GM18907 (cell line): ENCODE measurements around the gene KRTDAP.
"Not testable (repeated sequence)": the region's sequence is repeated elsewhere in the genome, so short reads cannot be mapped to it uniquely, and the experiment has no call there.

Experiments used
- ATAC-seq: cut with Tn5 transposase; IDR thresholded peaks from one replicate; pipeline ENCODE4 v1.9.1; 2021; ENCODE audit warnings: mild to moderate bottlenecking, moderate library complexity; ENCODE audit not compliant: unreplicated experiment

KRTDAP gene

DNA sequence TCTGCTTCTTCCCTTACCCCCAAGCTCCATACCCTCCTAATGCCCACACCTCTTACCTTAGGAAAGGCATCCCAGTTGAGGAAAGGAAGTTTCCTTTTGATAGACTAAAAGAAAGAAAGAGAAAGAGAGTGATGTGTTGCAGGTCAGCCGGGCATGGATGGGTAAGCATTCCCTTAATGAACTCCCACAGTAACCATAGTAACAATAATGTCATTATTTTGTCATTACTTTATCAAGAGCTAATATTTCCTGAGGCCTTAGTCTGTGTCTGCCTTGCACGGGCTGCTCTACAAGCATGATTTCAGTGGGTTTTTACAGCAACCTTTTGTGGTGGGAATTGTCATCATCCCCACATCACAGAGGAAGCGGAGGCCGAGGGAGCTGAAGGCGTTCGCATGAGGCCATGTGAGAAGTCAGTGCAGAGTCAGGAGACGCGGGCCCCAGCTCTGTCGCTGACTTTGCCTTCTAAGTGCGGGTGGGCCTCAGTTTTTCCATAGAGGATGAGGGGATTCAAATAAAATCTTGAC is 2.5 kb downstream of the KRTDAP start:
- no peak for ATAC-seq

DNA sequence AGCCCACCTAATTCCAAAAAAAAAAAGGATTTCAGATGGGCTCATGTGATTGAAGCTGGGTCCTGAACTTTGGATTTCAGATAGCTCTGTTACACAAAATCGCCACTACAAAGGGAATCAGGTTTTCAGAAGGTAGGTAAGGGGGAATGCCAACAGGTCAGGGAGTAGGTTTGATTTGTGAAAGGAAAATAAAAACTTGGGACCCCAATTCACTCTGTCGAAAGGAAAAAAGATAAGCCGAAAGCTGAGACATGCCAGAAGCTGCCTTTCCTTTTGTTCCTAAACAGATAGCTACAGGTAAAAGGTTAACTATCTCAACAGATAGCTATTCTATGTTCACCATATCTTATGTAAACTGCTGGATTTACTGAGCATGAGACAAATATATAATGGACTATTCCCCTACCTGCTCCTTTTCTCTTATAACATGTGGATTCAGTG is 4.0 kb downstream of the KRTDAP start:
- ATAC-seq, result no peak

DNA sequence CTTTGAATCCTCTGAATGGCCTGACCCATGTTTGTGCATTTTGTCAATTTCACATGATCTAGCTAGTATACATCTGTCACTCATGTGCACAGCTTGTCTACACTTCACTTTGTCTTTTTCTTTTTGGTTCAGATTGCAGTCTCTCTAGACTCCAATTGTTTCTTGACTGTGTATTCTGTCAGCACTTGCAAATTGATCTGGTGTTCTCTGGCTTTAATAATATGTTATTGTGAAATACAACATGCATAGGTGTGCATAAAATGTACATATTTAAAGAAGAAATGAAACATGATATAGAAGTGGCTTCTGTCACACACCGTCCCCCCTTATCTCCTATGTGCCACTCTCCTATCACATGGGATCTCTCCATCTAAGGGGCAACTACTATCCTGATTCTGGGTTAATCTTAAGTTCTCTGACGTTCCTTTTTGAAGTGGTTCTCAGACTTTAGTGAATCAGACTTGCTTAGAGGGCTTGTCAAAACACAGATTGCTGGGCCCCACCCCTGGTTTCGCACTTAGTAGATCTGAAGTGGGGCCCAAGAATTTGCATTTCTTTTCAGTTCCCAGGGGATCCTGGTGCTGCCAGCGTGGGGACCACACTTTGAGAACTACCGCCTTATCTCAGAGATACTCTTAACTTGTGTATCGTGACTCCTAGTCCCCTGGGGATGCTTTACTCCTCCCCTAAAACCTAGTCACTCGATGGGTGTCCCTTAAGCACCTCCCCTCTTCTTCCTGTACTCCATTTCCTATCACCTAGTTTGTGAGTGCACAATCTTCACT is 5.8 kb downstream of the KRTDAP start:
- ATAC-seq, result peak; percentile 77

DNA sequence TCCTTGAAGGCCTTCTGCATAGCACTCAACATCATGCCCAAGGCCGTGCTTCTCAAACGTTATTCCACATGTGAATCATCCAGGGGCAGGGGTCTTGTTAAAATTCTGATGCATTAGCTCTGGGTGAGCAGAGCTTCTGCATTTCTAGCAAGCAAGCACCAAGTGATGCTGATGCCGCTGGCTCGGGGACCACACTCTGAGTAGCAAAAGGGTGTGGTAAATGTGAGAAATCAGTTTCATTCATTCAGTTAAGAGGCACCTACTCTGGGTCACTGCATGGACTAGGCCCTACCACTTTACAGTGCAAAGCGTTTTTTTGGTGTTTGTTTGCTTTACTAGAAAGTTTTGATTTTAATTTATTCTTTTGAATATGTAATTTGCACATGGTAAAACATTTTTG is 7.2 kb downstream of the KRTDAP start:
- ATAC-seq, result no peak

DNA sequence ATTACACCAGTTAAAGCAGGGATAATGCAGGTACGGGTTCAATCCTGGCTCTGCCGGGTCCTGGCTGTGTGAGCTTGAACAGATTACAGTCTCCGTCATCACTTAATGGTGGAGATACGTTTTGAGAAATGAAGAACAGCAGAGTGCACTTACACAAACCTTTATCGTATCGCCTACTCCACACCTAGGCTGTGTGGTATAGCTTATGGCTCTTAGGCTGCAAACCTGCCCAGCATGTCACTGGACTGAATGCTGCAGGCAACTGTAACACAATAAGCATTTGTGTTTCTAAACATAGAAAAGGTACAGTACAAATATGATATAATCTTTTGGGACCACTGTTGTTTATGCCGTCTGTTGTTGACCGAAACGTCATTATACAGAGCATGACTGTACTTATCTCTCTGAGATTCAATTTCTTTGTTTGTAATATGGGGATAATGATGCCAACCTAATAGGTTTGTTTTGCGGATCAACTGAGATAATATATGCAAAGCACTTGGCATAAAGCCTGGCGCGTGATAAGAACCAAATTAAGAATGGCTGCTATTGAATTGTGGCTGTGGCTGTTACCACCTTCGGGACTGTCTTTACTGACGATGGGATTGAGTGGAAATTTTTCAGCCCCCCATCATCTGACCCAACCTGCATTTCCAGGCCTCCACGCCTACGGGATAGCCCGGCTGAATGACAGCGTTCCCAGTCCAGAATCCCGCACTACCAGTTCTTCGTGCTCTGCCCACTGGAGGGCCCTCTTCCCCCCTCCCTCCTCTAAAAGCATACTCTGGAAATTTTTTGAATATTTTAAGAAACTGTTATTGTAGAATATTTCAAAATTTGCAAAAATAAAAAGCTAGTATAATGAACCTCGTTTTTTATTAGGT is 11.2 kb downstream of the KRTDAP start:
- no peak for ATAC-seq

DNA sequence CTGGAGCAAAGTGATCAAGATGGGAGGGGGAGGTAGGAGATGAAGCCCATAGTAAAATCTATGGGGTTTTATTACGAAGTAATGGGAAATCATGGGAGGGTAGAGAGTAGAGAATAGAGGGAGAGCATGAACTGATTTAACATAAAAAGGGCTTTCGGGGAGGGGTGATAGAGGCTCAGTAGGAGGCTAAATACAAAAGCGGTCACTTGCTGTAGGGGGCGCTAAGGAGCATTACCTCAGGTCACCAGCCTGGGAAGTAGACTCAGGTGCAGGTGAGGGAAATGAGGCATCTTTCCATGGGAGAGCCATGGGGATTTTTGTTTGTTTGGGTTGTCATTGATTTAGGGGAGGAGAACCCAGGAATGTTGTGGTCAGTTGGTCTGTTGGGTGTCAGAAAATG is 14.1 kb downstream of the KRTDAP start:
- no peak for ATAC-seq

DNA sequence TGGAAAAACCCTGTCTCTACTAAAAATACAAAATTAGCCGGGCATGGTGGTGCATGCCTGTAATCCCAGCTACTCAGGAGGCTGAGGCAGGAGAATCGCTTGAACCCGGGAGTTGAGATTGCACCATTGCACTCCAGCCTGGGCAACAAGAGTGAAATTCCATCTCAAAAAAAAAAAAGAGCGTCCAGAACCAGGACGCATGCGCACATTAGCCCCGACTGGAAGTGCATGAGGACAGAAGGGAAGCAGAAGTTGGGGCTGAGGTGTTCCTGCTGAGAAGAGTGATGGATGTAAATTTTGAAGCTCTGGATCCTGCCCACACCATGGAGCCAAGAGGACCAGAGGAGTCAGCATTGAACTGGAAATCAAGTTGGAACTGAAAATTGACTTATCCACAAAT is 15.7 kb downstream of the KRTDAP start:
- not testable (repeated sequence) for ATAC-seq

DNA sequence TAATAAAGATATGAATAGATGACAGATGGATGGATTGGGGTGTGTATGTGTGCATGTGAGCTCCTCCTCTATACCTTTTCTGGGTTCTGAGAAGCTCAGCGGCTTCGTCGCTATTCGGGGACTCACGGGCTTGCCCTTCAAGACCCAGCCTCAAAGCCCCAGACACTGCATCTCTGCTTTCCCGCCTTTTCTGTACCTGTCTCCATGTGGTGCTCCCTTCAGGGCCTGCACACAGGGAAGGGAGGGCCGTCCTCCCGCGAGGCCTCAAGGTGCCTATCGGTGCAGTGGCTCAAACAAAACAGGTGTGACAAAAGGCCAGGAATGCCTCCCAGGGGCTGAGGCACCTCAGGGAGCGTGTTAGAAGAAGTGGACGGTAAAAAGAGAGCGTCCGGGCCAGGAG is 16.2 kb downstream of the KRTDAP start:
- ATAC-seq, result no peak

DNA sequence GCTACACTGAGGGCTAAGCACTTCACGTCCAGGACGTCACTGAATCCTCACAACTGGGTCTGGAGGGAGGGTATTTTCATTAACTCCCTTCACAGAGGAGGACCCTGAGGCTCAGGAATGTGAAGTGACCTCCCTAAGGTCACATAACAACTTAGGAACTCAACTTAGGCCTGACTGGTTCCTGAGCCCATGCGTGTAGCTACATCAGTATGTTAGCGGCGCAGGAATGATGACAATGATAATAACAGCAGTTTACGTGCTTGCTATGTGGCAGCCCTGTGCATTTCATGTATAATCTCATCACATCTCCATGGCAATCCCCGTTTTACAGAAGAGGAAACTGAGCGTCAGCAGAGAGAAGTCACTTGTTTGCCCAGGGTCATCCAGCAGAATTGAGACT is 18.3 kb downstream of the KRTDAP start:
- ATAC-seq, result no peak

DNA sequence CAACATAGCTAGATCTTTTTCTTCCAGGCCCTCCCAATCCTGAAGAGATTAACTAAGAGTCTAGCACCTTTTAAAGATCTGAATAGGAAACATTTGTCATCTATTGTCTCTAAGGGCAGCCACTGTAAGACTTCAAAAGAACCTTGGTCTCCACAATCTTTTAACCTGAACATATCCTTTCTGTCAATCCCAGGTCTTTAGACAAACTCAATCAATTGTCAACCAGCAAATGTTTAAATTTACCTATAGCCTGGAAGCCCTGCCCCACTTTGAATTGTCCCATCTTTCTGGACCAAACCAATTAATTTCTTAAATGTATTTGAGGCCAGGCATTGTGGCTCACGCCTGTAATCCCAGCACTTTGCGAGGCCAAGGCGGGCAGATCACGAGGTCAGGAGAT is 19.2 kb downstream of the KRTDAP start:
- ATAC-seq, result not testable (repeated sequence)

DNA sequence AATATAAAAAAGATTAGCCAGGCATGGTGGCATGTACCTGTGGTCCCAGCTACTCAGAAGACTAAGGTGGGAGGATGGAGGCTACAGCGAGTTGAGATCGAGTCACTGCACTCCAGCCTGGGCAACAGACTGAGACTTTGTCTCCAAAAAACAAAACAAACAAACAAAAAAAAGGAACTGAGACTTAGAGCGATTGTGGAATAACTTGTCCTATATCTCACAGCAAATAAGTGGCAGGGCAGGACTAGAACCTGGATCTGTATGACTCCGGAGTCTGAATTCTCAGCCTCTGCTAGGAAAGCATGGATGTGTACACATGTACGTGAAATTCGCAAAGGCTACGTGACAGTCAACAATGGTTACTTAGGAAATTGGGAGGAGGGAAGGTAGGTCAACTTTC is 20.1 kb downstream of the KRTDAP start:
- ATAC-seq, result no peak

DNA sequence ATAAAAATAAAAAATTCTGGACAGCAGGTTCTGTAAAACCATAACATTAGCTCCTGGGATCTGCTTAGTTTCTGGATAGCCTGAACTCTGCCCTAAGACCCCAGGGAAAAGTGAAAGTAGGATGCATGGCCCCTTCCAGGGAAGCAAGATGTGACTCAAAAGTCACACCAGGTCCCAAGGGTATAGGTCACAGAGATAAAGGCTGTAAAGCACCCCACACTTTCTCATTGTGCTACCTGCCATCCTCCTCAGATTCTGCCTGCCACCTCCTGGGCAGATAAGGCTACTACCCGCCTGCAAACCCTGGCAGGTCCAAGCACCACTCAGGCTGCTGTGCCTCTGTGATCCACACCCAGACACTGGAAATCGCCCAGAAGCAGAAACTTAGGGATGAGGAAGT is 21.6 kb downstream of the KRTDAP start:
- ATAC-seq, result peak; percentile 79

DNA sequence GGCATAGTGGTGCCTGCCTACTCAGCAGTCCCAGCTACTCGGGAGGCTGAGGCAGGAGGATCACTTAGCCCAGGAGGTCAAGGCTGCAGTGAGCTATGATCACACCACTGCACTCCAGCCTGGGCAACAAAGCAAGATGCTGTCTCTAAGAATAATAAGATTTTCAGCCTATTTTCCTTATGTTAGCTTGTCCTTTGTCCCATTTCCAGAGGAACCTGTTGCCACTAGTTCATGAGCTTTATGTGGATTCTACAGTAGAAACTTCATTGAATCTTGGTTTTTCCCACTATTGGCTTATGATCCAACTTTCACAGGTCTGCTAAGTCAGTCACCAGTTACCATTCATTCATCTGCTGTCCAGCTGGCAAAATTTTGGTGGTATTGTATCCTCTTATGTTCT is 24.0 kb downstream of the KRTDAP start:
- ATAC-seq, result no peak

DNA sequence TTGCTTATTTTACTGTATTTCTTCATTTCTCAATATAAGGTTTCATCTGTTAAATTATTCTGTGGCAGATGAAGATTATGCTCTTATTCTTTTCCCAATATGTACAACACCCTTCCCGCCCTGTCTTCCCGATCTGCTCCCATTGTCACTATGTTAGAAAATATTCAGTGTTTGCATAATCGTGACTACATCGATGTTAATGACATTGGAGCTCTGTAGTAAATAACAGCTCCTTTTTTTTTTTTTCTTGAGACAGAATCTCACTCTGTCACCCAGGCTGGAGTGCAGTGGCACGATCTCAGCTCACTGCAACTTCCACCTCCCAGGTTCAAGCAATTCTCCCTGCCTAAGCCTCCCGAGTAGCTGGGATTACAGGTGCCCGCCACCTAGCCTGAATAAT is 27.3 kb downstream of the KRTDAP start:
- not testable (repeated sequence) for ATAC-seq

DNA sequence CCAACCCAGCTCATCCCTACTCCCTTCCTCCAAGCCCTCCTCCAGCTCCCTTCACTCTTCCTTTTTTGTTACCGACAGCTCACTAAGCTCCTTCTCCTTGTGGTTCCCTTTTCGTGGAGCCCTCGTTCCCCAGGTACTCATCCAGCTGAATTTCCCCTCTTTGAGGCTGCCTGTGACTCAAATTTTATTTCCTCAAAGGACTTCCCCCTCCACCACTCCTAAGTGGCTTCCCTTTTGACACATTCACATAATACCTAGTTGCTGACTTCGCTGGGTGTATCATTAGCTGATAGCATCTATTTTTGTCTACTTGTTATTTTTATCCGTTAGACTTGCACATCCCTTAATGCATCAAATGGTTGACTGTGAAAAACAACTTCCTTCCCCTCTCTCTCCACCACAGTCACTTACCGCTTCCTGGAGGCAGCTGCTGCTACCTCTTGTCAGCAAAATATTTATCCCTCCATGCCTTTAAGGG is 27.7 kb downstream of the KRTDAP start:
- peak; percentile 61 for ATAC-seq

DNA sequence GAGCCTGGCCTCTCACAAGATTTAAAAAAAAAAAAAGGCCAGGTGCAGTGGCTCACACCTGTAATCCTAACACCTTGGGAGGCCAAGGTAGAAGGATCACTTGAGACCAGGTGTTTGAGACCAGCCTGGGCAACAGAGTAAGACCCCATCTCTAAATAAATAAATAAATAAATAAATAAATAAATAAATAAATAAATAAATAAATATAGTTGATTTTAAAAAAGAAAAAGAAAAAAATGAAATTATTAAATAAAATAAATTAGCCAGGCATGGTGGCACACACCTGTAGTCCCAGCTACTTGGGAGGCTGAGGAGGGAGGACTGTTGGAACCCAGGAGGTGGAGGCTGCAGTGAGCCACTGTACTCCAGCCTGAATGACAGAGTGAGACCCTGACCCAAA is 28.5 kb downstream of the KRTDAP start:
- ATAC-seq, result not testable (repeated sequence)

DNA sequence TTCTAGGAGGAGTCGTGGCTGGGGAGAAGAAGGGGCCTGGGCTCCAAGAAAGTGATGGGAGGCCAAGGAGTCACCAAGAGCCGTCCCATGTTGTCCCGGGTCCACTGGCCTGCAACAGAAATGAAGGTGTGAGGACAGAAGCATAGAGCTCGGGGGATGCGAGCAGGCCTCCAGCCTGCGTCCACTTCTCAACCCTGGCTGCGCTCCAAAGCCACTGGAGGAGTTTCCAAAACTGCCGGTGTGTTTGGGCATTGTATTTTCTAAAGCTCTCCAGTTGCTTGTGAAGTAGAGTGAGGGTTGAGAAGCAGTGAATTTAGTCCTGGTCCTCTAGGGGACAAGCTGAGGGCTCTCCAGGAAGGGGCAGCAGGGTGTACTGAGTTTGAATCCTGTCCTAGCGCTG is 29.2 kb downstream of the KRTDAP start:
- no peak for ATAC-seq

DNA sequence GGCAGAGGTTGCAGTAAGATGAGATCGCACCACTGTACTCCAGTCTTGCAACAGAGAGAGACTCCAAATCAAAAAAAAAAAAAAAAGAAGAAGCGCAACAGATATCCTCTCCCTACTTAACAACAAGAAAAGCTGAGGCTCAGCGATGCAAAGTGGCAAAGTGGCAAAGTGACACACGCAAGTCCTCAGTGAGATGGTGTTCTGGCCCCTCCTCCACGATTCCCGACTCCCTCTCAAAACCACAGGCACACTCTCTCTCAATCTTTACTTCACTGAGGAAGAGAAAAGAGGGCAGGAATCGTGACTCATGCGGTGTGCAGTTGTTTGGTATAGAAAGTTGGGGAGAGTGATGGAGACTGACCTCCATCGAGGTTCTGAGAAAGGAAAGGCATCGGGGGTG is 29.7 kb downstream of the KRTDAP start:
- ATAC-seq, result no peak

DNA sequence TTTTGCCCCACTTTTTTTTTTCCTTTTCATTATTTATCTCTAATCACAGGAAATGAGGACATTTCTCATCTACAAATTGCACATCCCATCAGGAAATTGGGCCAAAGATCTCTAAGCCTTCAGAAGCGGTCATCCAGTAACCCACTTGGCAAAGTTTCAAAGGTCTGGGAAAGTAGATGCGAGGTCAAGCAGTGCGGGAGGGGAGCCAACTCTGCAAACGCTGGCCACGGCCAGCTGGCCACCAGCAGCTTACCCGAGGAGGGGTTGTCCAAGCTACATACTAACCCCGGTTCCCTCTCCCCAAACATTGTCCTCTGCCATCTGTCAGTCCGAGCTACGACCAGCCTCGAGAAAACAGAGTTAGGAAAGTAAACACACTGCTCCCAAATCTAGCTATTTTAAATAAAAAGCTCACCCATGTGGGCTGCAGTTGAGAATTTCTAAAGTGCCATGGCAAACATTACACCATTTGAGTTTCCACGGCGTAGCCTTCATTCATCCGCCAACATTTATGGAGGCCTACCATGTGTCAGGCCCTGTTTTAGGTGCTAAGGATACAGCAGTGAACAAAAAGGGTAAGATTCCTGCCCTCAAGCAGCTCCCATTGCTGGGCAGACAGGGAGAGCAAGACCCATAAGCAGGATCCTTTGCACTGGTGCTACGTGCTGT is 30.7 kb downstream of the KRTDAP start:
- ATAC-seq, result no peak

DNA sequence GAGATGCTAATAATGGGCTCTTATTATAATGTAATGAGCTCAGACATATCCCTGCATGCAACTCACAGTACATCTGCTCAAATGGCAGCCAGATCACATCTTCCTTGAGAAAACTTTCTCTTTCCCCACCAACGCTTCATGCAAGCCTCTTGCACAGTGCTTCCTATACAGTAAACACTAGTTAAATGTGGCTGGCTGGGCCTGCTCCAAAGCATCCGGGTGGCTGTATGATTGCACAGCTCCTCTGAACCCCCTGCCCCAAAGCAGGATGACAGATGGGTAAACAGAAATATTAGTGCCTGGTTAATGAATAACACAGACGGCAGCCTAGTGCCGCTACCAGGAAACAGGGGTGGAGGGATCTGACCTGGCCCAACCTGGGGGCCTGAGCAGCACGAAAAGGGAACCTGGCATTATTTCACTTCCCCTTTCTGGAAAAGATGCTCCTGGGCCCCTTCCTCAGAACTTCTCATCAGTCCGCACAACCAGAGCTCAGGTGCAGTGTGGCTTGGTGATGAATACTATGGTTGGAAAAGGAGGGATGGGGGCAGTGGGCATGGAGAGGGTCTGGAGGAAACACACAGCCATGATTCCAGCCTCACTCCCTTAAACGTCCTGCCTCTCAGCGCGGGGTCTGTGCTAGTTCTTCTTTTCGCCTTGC is 31.4 kb downstream of the KRTDAP start:
- ATAC-seq, result peak; percentile 52

DNA sequence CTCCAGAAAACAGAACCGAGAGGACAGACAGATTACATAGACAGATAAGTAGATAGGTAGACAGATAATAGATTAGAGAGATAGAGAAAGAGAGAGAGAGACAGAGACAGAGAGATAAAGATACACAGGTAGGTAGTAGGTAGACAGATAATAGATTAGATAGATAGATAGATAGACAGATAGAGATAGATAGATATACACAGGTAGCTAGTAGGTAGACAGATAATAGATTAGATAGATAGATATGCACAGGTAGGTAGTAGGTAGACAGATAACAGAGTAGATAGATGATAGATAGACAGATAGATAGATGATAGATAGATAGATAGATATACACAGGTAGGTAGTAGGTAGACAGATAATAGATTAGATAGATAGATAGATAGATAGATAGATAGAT is 32.1 kb downstream of the KRTDAP start:
- ATAC-seq, result no peak
